A673 (cell line): ENCODE results near the gene GPHA2. TPM values are rescaled to one million over a fixed set of nuclear protein-coding genes. Genes with fewer than 3 reads are reported as not detected.

ENCODE experiments used
- BruUV-seq: library from RNA; stranded (reverse); fragments of 400-500 nt; replicated peaks from 2 replicates; lab custom pipeline; 2021; lab: Mats Ljungman, UMichigan
- CTCF ChIA-PET: fragments of 300-600 bp; sonication (Branson Sonifier 250); formaldehyde crosslinking; loops from one replicate; lab custom pipeline; 2022; ENCODE audit warnings: antibody characterized with exemption; lab: Charles Lee
- POLR2A ChIA-PET: fragments of 300-600 bp; sonication (Branson Sonifier 250); formaldehyde crosslinking; loops from one replicate; lab custom pipeline; 2022; ENCODE audit warnings: antibody characterized with exemption; ENCODE audit not compliant: low non-redundant PET; lab: Charles Lee
- DNase-seq: peaks from one replicate; pipeline ENCODE4 v3.0.0-alpha.2; 2015; ENCODE audit warnings: low spot score
- H3K27ac ChIP-seq: fragments of 200-600 bp; sonication (generic); 2 replicates; pipeline ENCODE4 v1.5.1; 2016; ENCODE audit warnings: mixed run types, low read depth, mild to moderate bottlenecking, mixed read lengths, antibody characterized with exemption, low read length; ENCODE audit not compliant: poor library complexity, severe bottlenecking
- H3K27me3 ChIP-seq: fragments of 200-600 bp; sonication (generic); replicated peaks from 2 replicates; pipeline ENCODE4 v1.6.1; 2017; ENCODE audit warnings: mixed run types, low read depth, mild to moderate bottlenecking, mixed read lengths, antibody characterized with exemption, low read length; ENCODE audit not compliant: insufficient read depth, poor library complexity
- H3K36me3 ChIP-seq: fragments of 200-600 bp; sonication (generic); 2 replicates; pipeline ENCODE4 v1.6.1; 2016; ENCODE audit warnings: mixed run types, mild to moderate bottlenecking, mixed read lengths, antibody characterized with exemption, low read length; ENCODE audit not compliant: insufficient read depth, poor library complexity, severe bottlenecking
- H3K4me1 ChIP-seq: fragments of 200-600 bp; sonication (generic); 2 replicates; pipeline ENCODE4 v1.6.1; 2017; ENCODE audit warnings: mixed run types, mild to moderate bottlenecking, mixed read lengths, antibody characterized with exemption, low read length; ENCODE audit not compliant: insufficient read depth, poor library complexity, severe bottlenecking
- H3K4me3 ChIP-seq: fragments of 200-600 bp; sonication (generic); 2 replicates; pipeline ENCODE4 v1.5.1; 2016; ENCODE audit warnings: low read depth, mixed run types, mild to moderate bottlenecking, mixed read lengths, low read length; ENCODE audit not compliant: poor library complexity, severe bottlenecking
- H3K9me3 ChIP-seq: fragments of 200-600 bp; sonication (generic); 2 replicates; pipeline ENCODE4 v1.6.1; 2016; ENCODE audit warnings: mixed run types, low read depth, mild to moderate bottlenecking, mixed read lengths, antibody characterized with exemption, low read length; ENCODE audit not compliant: poor library complexity, severe bottlenecking
- CTCF ChIP-seq: fragments of 300-800, 200-600 bp; sonication (generic); conservative IDR thresholded peaks from 2 replicates; pipeline ENCODE4 v1.5.1; 2017; ENCODE audit warnings: low read depth, mild to moderate bottlenecking, antibody characterized with exemption, low read length, moderate library complexity, mixed read lengths
- EZH2 ChIP-seq: fragments of 200-600 bp; sonication (generic); IDR thresholded peaks from 2 replicates; pipeline ENCODE4 v1.6.1; 2017; ENCODE audit warnings: borderline replicate concordance, low read depth, mild to moderate bottlenecking, mixed read lengths, antibody characterized with exemption, low read length; ENCODE audit not compliant: poor library complexity, severe bottlenecking
- intact Hi-C: fragments of 100-400 bp; cut with micrococcal nuclease; formaldehyde crosslinking; loops from one replicate; pipeline ENCODE4 v1.10.0; 2022; ENCODE audit not compliant: unreplicated experiment
- total RNA-seq: library from RNA; stranded (reverse); gene quantifications from 2 replicates; pipeline ENCODE4 v1.2.3, GENCODE V29; 2021

The GPHA2 gene
- total RNA-seq, 1 experiment from 2014 or later = not detected

- peak; percentile 39 for DNase-seq
- intact Hi-C loops = no loop called here
- no peak overlapping the region for H3K27ac ChIP-seq
- H3K27me3 ChIP-seq = no peaks in the 10 kb centered on the region
- ChIA-PET CTCF (no interaction called here), POLR2A (no interaction called here)
- no peaks in the 10 kb centered on the region for H3K9me3 ChIP-seq
- H3K36me3 ChIP-seq = no peaks in the 10 kb centered on the region
- BruUV-seq = no TSS peak
- no peaks in the 10 kb centered on the region for H3K4me1 ChIP-seq
- no peak overlapping the region for H3K4me3 ChIP-seq
- TF ChIP-seq EZH2 (no peak), CTCF (no peak)
Measured at GRCh38 chr11:64969209-64969608, 33.5 kb upstream of the GPHA2 start.

GRCh38 chr11:64967375-64967774 lies 31.7 kb upstream of the GPHA2 start:
- Histone ChIP-seq H3K27me3 (no peaks in the 10 kb centered on the region), H3K9me3 (no peaks in the 10 kb centered on the region), H3K36me3 (no peaks in the 10 kb centered on the region), H3K4me1 (no peaks in the 10 kb centered on the region), H3K27ac (no peak overlapping the region), H3K4me3 (no peak overlapping the region)
- TF ChIP-seq EZH2 (no peak), CTCF (no peak)
- no TSS peak for BruUV-seq
- CTCF ChIA-PET = no interaction called here
- POLR2A ChIA-PET = no interaction called here
- intact Hi-C loops = no loop called here
- DNase-seq = no peak

- Histone ChIP-seq H3K27ac (no peak overlapping the region), H3K4me3 (no peak overlapping the region), H3K9me3 (no peaks in the 10 kb centered on the region), H3K4me1 (no peaks in the 10 kb centered on the region), H3K36me3 (no peaks in the 10 kb centered on the region), H3K27me3 (no peaks in the 10 kb centered on the region)
- ChIA-PET POLR2A (no interaction called here), CTCF (no interaction called here)
- no TSS peak for BruUV-seq
- DNase-seq = no peak
- intact Hi-C loops = no loop called here
- TF ChIP-seq EZH2 (no peak), CTCF (no peak)
Measured at GRCh38 chr11:64963072-64963631, 27.5 kb upstream of the GPHA2 start.
